ENCODE data around the gene IFT20.

IFT20 gene

DNA sequence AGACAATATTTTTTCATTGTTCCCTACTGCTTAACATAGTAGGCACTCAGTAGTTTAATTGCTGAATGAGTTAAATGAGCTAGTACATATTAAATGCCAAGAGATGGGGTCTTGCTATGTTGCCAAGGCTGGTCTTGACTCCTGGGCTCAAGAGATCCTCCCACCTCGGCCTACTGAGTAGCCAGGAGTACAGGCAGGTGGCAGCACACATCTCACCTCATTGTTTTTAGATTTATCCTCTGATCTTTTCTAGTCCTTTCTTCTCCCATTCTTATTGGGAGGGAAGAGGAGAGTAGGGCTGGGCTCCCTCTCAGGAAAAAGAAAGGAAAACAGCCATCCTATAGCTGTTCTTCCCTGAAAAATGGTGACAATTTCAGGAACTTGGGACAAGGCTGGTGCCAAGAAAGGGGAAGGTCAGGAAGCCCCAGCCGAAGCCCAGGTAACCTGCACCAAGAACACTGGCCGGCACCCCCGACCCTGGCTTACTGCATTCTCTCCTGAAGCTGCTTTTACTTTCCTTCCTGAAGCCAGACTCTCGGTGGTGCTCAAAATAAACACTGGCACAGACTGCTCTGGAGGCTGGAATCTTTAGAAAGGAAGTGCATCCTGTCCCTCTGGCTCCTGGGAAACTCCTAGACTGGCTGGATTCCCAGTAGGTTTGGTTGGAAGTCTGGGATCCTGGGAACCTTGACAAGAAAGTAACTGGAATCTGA lies 2.9 kb upstream of the IFT20 start:
- ATAC-seq = no peak
- TF ChIP-seq CSDC2 (CRISPR knock-in tag; IDR thresholded peaks at IDR 0.05) (no peak), ZFP30 (CRISPR knock-in tag; IDR thresholded peaks at IDR 0.05) (peak; percentile 62; the same call in 1 of the 2 replicates)

DNA sequence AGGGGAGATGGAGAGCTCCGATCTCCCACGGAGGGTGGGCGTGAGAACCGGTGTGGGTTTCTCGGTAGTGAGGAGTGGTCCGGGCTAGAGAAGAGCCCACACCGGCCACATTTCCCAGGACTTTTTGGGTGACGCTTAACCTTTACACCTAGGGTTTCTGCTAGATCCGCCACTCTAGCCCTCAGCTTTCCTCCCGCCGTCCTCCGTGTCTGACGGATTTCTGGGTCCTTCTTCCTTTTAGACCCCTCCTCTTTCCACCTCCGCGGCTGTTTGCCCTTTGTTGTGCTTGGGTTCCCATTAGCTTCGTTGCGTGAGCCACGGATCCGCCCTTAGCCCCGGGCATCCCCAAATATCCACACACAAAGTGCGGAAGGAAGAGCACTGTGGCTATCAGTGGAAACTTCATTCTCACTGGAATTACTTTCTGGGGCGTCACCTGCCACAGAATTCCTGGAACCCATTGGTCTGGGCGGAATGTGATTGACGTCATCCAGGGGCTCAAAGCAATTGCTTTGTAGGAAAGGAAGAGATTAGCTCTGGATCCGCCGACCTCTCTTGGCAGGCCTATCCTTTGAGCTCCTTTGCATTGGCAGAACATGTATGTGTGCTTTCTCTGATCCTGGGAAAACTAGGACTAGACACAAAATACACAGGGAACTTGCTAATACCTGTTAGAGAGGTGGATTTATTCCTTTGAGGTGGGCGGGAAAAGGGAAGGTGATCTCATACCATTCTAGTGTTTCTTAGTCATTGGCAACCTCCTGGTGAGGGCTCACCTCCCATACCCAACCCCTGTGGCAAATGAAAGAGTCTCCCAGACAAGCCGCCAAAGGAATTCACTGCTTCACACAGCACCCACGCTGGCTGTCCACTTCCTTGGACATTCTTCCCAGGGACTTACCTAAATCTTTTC lies 943 bp upstream of the IFT20 start:
- ATAC-seq = peak; percentile 58
- no peak for TF ChIP-seq ZFP3 (CRISPR knock-in tag; IDR thresholded peaks at IDR 0.05)
- no peak for TF ChIP-seq ZNF70 (CRISPR knock-in tag; IDR thresholded peaks at IDR 0.05)
- TF ChIP-seq, protein P1, sequence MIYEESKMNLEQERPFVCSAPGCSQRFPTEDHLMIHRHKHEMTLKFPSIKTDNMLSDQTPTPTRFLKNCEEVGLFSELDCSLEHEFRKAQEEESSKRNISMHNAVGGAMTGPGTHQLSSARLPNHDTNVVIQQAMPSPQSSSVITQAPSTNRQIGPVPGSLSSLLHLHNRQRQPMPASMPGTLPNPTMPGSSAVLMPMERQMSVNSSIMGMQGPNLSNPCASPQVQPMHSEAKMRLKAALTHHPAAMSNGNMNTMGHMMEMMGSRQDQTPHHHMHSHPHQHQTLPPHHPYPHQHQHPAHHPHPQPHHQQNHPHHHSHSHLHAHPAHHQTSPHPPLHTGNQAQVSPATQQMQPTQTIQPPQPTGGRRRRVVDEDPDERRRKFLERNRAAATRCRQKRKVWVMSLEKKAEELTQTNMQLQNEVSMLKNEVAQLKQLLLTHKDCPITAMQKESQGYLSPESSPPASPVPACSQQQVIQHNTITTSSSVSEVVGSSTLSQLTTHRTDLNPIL (CRISPR knock-in tag; IDR thresholded peaks at IDR 0.05; ENCODE audit: low read depth) = peak; percentile 50; the same call in 1 of the 2 replicates
- TF ChIP-seq, protein P2, sequence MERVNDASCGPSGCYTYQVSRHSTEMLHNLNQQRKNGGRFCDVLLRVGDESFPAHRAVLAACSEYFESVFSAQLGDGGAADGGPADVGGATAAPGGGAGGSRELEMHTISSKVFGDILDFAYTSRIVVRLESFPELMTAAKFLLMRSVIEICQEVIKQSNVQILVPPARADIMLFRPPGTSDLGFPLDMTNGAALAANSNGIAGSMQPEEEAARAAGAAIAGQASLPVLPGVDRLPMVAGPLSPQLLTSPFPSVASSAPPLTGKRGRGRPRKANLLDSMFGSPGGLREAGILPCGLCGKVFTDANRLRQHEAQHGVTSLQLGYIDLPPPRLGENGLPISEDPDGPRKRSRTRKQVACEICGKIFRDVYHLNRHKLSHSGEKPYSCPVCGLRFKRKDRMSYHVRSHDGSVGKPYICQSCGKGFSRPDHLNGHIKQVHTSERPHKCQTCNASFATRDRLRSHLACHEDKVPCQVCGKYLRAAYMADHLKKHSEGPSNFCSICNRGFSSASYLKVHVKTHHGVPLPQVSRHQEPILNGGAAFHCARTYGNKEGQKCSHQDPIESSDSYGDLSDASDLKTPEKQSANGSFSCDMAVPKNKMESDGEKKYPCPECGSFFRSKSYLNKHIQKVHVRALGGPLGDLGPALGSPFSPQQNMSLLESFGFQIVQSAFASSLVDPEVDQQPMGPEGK (CRISPR knock-in tag; IDR thresholded peaks at IDR 0.05; ENCODE audit: borderline replicate concordance) = no peak; the same call in 1 of the 2 replicates
- TF ChIP-seq TOX (CRISPR knock-in tag; IDR thresholded peaks at IDR 0.05; ENCODE audit: borderline replicate concordance) = no peak; the same call in 1 of the 2 replicates
- 0 out of 2 replicates have a peak, but pooled peaks have one; percentile 19 for TF ChIP-seq CSDC2 (CRISPR knock-in tag; IDR thresholded peaks at IDR 0.05)

DNA sequence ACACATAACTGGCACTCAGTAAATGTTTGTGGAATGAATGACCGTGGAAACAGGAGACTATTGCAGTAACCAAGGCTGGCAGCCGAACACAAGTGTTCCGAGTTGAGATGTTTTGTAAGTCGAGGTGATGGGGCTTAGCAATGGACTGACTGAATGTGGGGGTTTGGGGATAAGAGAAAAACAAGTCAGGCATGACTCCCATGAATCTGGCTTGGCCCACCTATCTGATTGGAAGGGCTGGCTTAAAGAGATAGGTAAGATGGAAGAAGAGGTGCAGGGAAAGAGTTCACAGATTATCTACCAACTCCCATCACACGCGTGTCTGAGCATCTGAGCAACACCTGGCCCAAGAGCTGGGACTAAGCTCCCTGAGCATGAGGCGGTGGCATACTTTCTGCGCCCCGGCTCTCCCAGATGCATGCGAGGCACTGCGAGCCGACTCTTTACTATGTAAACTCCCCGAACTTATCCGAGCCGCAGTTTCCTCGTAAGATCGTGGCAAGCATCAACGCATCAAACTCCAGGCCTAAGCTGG lies 539 bp downstream of the IFT20 start:
- TF ChIP-seq ESRRG (CRISPR knock-in tag; IDR thresholded peaks at IDR 0.05) = no peak
- TF ChIP-seq, protein P3, sequence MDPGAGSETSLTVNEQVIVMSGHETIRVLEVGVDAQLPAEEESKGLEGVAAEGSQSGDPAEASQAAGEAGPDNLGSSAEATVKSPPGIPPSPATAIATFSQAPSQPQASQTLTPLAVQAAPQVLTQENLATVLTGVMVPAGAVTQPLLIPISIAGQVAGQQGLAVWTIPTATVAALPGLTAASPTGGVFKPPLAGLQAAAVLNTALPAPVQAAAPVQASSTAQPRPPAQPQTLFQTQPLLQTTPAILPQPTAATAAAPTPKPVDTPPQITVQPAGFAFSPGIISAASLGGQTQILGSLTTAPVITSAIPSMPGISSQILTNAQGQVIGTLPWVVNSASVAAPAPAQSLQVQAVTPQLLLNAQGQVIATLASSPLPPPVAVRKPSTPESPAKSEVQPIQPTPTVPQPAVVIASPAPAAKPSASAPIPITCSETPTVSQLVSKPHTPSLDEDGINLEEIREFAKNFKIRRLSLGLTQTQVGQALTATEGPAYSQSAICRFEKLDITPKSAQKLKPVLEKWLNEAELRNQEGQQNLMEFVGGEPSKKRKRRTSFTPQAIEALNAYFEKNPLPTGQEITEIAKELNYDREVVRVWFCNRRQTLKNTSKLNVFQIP (CRISPR knock-in tag; IDR thresholded peaks at IDR 0.05; ENCODE audit: borderline replicate concordance, low read depth) = no peak
- peak; percentile 4 for ATAC-seq

DNA sequence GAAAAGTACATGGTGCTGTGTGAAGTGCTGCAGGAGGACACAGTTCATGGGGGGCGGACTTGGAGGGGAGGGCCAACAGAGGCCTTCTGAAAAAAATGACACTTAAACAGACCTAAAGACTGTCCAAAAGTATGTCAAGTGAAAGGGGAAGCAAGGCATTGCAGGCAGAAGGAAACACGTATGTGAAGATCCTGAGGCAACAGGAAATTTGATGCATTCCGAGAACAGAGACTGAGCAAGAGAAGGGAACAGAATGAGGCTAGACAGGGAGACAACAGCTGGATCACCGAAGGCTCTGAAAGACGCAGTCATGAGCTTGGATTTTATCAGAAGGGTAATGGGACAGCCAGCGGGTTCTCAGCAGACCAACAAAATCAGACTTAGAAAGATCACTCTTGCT lies 1.1 kb downstream of the IFT20 start:
- TF ChIP-seq RARB (CRISPR knock-in tag; IDR thresholded peaks at IDR 0.05) = no peak
- no peak for ATAC-seq

DNA sequence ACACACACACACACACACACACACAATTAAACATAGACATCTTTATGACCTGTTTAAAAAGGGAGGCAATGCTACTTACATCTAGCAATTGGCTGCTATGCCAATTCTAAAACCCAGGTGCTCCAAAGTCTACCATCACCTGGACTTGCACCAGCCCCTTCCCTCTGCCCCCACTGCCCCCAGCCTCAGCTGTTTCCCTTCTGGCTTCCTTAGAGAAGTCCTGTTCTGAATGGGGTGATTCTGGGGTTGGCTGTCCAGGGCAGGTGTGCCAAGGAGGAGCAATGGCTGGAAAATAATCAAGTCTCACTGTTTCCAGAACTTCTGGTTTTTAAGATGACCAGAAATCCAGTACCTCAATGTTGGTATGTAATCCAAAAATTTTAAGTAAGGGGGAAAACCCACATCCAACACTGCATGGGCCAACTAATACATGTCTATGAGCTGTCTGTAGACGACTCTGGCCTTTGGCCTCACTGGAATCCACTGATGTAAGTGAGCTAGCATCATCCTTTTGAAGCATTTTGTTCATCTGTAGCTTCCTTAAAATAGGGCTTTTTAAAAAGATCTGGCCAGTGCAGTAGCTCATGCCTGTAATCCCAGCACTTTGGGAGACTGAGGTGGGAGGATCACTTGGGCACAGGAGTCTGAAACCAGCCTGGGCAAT lies 2.1 kb downstream of the IFT20 start:
- TF ChIP-seq TCF4 (CRISPR knock-in tag; IDR thresholded peaks at IDR 0.05; ENCODE audit: borderline replicate concordance) (no peak), ARNTL (CRISPR knock-in tag; IDR thresholded peaks at IDR 0.05; ENCODE audit: borderline replicate concordance, low read depth) (no peak), ZNF8 (CRISPR knock-in tag; IDR thresholded peaks at IDR 0.05) (no peak), ZC3H10 (CRISPR knock-in tag; IDR thresholded peaks at IDR 0.05) (no peak), TOX (CRISPR knock-in tag; IDR thresholded peaks at IDR 0.05; ENCODE audit: borderline replicate concordance) (no peak), OSR1 (CRISPR knock-in tag; IDR thresholded peaks at IDR 0.05) (no peak)
- no peak for ATAC-seq

DNA sequence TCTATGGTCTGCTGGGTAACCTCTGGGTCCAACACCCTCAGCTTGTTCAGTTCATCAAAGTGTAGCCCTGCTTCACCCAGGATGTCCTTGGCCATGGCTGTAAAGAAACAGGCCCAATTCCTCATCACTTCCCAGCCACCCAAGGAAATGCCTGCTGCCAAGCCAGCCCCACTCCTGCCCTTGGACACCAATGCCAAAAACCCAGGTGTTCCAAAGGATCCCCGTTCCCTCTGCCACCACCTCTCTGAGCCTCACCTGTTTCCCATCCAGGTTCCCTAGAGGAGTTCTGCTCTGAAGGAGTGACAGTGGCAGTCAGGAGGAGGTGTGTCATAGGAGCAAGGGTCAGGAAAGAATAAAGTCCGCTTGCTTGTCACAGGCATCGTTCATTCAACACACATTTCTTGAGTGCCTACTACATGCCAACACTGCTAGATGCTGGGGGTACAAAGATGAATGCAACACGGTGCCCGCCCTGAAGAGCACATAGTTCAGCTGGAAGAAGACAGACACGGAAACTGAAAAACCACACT lies 3.3 kb downstream of the IFT20 start:
- no peak for ATAC-seq
- TF ChIP-seq, protein P3 (CRISPR knock-in tag; IDR thresholded peaks at IDR 0.05; ENCODE audit: borderline replicate concordance, low read depth) = no peak
- TF ChIP-seq, protein P2 (CRISPR knock-in tag; IDR thresholded peaks at IDR 0.05; ENCODE audit: borderline replicate concordance) = no peak
- TF ChIP-seq CSDC2 (CRISPR knock-in tag; IDR thresholded peaks at IDR 0.05) (no peak), GLIS3 (CRISPR knock-in tag; IDR thresholded peaks at IDR 0.05) (no peak), ZFP30 (CRISPR knock-in tag; IDR thresholded peaks at IDR 0.05) (no peak), ISL1 (CRISPR knock-in tag; IDR thresholded peaks at IDR 0.05) (no peak), TCF4 (CRISPR knock-in tag; IDR thresholded peaks at IDR 0.05; ENCODE audit: borderline replicate concordance) (no peak), OSR1 (CRISPR knock-in tag; IDR thresholded peaks at IDR 0.05) (no peak), ZNF8 (CRISPR knock-in tag; IDR thresholded peaks at IDR 0.05) (no peak), ZFP3 (CRISPR knock-in tag; IDR thresholded peaks at IDR 0.05) (no peak), ARNTL (CRISPR knock-in tag; IDR thresholded peaks at IDR 0.05; ENCODE audit: borderline replicate concordance, low read depth) (no peak), ESRRG (CRISPR knock-in tag; IDR thresholded peaks at IDR 0.05) (no peak)

Data from SK-N-SH treated with all-trans-retinoic acid at 6 μM for 48 hours (cell line).